GM06990 (cell line): ENCODE data around the gene PMM2.

Experiments
- DNase-seq: peaks from one replicate; pipeline ENCODE4 v3.0.0-alpha.2; 2011; ENCODE audit not compliant: insufficient read length; ENCODE audit errors: extremely low read depth
- H3K27me3 ChIP-seq: replicated peaks from 2 replicates; pipeline ENCODE4 v1.6.0; 2011; ENCODE audit warnings: low read length; ENCODE audit not compliant: control insufficient read depth, insufficient read depth
- H3K36me3 ChIP-seq: 2 replicates; pipeline ENCODE4 v1.5.1; 2011; ENCODE audit warnings: low read length; ENCODE audit not compliant: control insufficient read depth, insufficient read depth
- H3K4me3 ChIP-seq: replicated peaks from 2 replicates; pipeline ENCODE4 v1.5.1; 2011; ENCODE audit warnings: low read depth, mild to moderate bottlenecking, control low read depth, low read length
- CTCF ChIP-seq: IDR thresholded peaks from 2 replicates; pipeline ENCODE4 v1.5.1; 2011; ENCODE audit warnings: low read length, control low read depth, mild to moderate bottlenecking, inconsistent platforms; ENCODE audit not compliant: insufficient read depth, poor library complexity, severe bottlenecking

Gene PMM2

GRCh38 chr16:8849411-8850011, 51.9 kb downstream of the PMM2 start:
- Histone ChIP-seq H3K4me3 (no peak overlapping the region), H3K36me3 (peaks cover 44% of the 10 kb centered on the region), H3K27me3 (no peaks in the 10 kb centered on the region)
- no peak for TF ChIP-seq CTCF
- no peak for DNase-seq

GRCh38 chr16:8850279-8850885, 52.7 kb downstream of the PMM2 start:
- Histone ChIP-seq H3K36me3 (peaks cover 50% of the 10 kb centered on the region), H3K4me3 (no peak overlapping the region), H3K27me3 (no peaks in the 10 kb centered on the region)
- no peak for TF ChIP-seq CTCF
- DNase-seq = no peak

- no peak for TF ChIP-seq CTCF
- no peak for DNase-seq
- peaks cover 52% of the 10 kb centered on the region for H3K36me3 ChIP-seq
- no peaks in the 10 kb centered on the region for H3K27me3 ChIP-seq
- no peak overlapping the region for H3K4me3 ChIP-seq
Measured at GRCh38 chr16:8851761-8852403, 54.2 kb downstream of the PMM2 start.

GRCh38 chr16:8852534-8852933, 54.9 kb downstream of the PMM2 start:
- no peaks in the 10 kb centered on the region for H3K27me3 ChIP-seq
- H3K36me3 ChIP-seq = peaks cover 51% of the 10 kb centered on the region
- H3K4me3 ChIP-seq = no peak overlapping the region
- TF ChIP-seq CTCF = no peak
- DNase-seq = no peak

GRCh38 chr16:8853150-8853549, 55.5 kb downstream of the PMM2 start:
- TF ChIP-seq CTCF = no peak
- Histone ChIP-seq H3K36me3 (peaks cover 51% of the 10 kb centered on the region), H3K27me3 (no peaks in the 10 kb centered on the region), H3K4me3 (no peak overlapping the region)
- no peak for DNase-seq

- Histone ChIP-seq H3K27me3 (no peaks in the 10 kb centered on the region), H3K4me3 (no peak overlapping the region), H3K36me3 (peaks cover 50% of the 10 kb centered on the region)
- no peak for TF ChIP-seq CTCF
- no peak for DNase-seq
Measured at GRCh38 chr16:8853611-8854010, 56.0 kb downstream of the PMM2 start.
